HG03066 (cell line): ENCODE results near the gene CAVIN4.
A peak's percentile ranks its signal among the peaks of the same experiment; 100 is the strongest.

Experiments used
- ATAC-seq: cut with Tn5 transposase; IDR thresholded peaks from one replicate; pipeline ENCODE4 v1.9.1; 2021; ENCODE audit warnings: low read depth; ENCODE audit not compliant: unreplicated experiment

Gene CAVIN4

GRCh38 chr9:100589582-100589981, 11.7 kb downstream of the CAVIN4 start:
- no peak for ATAC-seq

DNA sequence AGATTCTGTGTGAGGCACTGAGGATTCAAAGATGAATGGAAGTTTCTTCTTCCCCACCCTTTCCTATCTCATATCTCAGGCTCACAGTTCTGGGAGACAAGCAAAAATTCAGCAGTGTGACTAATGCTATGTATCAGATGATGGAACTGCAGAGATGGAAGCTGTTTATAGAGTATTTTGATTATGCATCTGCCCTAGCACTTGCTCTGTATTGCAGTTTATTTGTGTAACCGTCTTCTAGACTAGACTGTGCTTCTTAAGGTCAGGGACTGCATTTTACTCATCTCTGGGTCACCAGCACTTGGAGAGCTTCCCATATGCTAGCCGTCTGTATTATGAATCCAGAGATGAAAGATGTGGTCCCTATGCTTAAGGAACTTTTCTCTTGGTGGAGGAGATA, 12.6 kb downstream of the CAVIN4 start:
- no peak for ATAC-seq

GRCh38 chr9:100591139-100591538, 13.3 kb downstream of the CAVIN4 start:
- no peak for ATAC-seq

- no peak for ATAC-seq
These were observed 13.9 kb downstream of the CAVIN4 start for GRCh38 chr9:100591639-100592412.

- no peak for ATAC-seq
These were observed 17.7 kb downstream of the CAVIN4 start for GRCh38 chr9:100595391-100596199.

- ATAC-seq: no peak
These were observed 19.4 kb downstream of the CAVIN4 start for GRCh38 chr9:100597236-100597635.

DNA sequence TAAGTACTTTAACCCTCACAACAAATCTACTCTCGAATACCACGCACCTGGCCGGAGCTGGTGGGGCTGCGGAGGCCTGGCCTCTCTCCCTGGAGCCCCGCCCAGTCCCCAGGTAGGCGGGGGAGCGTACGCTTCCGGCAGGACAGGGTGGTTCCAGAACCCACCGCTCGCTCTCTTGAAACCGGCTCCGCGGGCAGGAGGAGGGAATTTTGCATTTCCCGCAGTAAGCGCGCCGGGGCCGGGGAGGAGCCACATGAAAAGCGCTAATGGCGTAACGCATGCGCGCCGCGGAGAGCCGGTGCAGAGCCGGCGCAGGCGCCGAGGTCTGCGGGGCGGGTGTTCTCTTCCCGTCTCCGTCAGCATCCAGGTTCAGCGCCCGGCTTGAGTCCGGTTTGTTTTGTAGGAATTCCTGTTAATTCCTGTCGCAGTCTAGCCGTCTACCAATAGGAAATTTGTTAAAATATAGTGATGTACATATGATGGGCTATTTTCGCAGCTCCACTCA, 20.8 kb downstream of the CAVIN4 start:
- peak; percentile 72 for ATAC-seq

- no peak for ATAC-seq
These were observed 22.7 kb downstream of the CAVIN4 start for GRCh38 chr9:100600521-100601079.

DNA sequence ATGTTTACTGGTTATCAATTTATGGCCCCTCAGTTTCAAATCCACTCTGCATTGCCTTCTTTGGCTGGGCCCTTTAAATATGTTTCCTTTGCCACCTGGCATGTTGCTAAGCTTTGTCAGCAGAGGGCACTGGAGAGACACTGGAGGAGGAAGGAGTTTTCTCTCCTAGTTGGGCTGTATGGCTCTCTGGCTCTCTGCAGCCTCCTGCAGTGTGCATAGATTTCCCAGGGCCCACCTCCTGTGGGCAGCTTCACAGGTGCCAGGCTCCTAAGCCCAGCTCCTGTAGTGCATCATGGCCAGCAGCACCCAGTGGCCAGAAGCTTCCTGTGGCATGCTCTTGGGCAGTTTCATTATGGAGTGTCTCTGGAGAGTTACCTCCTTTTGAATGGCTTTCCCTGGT, 23.3 kb downstream of the CAVIN4 start:
- ATAC-seq: no peak

DNA sequence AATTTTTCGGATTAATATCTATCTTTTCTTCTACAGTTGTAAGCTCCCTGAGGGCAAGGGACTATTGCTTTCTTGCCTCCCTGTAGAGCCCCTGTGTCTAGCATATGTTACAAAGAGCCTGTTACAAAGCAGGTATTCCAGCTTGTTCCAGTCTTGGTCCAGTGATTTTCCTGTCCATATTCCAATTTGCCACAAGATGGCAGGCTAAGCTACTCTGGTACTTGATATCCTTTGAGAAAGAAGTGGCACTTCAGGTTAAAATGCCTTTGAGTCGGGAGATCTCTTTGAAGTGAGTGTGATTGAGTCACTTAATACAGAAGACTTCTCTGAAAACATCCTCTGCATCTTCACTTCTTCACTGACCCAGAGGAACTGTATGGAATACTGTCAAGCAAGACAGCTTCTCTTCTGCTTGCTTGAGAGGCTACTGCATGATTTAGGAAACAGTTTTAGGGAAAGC, 24.5 kb downstream of the CAVIN4 start:
- ATAC-seq: no peak

DNA sequence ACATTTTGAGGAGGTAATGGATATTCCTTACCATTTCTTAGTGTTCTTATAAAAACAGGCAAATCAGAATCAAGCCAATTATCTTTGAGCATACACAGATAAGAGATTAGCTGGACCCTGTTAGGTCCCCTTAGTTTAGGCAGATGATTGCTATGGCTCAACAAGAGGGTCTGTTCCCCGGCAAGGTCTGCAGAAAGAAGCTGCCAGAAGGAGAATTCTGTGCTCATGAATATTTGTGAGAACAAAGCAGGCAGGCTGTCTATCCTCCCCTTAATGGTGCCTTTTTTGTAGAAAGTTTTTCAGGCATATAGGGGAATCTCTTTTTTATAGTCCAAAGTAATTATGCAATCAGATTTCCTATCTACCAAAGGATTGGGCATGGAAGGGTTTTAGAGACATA, 27.5 kb downstream of the CAVIN4 start:
- no peak for ATAC-seq

GRCh38 chr9:100619194-100619593, 41.3 kb downstream of the CAVIN4 start:
- no peak for ATAC-seq

DNA sequence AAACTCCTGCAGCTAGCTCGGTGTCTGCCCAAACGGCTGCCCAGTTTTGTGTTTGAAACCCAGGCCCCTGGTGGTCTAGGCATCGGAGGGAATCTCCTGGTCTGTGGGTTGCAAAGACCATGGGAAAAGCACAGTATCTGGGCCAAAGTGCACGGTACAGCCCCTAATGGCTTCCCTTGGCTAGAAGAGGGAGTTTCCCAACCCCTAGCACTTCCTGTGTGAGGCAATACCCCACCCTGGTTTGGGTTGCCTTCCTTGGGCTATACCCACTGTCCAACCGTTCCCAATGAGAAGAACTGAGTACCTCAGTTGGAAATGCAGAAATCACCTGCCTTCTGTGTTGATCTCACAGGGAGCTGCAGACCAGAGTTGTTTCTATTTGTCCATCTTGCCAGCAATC, 41.8 kb downstream of the CAVIN4 start:
- no peak for ATAC-seq

- ATAC-seq: no peak
These were observed 46.1 kb downstream of the CAVIN4 start for GRCh38 chr9:100623969-100624368.

DNA sequence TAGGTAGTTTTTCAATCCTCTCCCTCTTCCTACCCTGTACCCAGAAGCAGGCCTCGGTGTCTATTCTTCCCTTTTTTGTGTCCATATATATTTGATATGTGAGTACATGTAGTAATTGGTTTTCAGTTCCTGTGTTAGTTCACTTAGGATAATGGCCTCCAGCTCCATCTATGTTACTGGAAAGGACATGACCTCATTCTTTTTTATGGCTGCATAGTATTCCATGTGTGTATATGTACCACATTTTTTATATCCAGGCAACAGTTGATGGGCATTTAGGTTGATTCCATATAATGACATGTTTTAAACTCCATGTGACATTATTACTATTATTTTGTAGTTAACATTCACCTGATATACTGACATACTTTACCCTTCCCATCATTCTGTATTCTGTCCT, 49.1 kb downstream of the CAVIN4 start:
- no peak for ATAC-seq

GRCh38 chr9:100637787-100638186, 59.9 kb downstream of the CAVIN4 start:
- ATAC-seq: no peak
